ENCODE measurements around the gene PDZD2.

The PDZD2 gene

GRCh38 chr5:31880449-31880848 is 241.5 kb downstream of the PDZD2 start:
- H3K27me3 ChIP-seq (ENCODE audit: insufficient read depth, low read depth, severe bottlenecking): no peaks in the 10 kb centered on the region
- TF ChIP-seq, protein P1, sequence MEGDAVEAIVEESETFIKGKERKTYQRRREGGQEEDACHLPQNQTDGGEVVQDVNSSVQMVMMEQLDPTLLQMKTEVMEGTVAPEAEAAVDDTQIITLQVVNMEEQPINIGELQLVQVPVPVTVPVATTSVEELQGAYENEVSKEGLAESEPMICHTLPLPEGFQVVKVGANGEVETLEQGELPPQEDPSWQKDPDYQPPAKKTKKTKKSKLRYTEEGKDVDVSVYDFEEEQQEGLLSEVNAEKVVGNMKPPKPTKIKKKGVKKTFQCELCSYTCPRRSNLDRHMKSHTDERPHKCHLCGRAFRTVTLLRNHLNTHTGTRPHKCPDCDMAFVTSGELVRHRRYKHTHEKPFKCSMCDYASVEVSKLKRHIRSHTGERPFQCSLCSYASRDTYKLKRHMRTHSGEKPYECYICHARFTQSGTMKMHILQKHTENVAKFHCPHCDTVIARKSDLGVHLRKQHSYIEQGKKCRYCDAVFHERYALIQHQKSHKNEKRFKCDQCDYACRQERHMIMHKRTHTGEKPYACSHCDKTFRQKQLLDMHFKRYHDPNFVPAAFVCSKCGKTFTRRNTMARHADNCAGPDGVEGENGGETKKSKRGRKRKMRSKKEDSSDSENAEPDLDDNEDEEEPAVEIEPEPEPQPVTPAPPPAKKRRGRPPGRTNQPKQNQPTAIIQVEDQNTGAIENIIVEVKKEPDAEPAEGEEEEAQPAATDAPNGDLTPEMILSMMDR (IDR thresholded peaks at IDR 0.05; ENCODE audit: low read depth, low read length): no peak
- H3K27ac ChIP-seq: no peak overlapping the region
- H3K4me3 ChIP-seq (ENCODE audit: low read depth, low read length): no peak overlapping the region
- no peaks in the 10 kb centered on the region for H3K9me3 ChIP-seq (ENCODE audit: severe bottlenecking)
- no peaks in the 10 kb centered on the region; the same call in 1 of the 2 replicates for H3K36me3 ChIP-seq
- no peak for DNase-seq

- no peak for DNase-seq
- no peak overlapping the region for H3K4me3 ChIP-seq (ENCODE audit: low read depth, low read length)
- H3K36me3 ChIP-seq: no peaks in the 10 kb centered on the region
- no peaks in the 10 kb centered on the region for H3K27me3 ChIP-seq (ENCODE audit: insufficient read depth, low read depth, severe bottlenecking)
- H3K9me3 ChIP-seq (ENCODE audit: severe bottlenecking): peaks cover 5% of the 10 kb centered on the region
- TF ChIP-seq, protein P1 (IDR thresholded peaks at IDR 0.05; ENCODE audit: low read depth, low read length): no peak
- no peak overlapping the region for H3K27ac ChIP-seq
Observed at GRCh38 chr5:31884896-31885295, 246.0 kb downstream of the PDZD2 start.

DNA sequence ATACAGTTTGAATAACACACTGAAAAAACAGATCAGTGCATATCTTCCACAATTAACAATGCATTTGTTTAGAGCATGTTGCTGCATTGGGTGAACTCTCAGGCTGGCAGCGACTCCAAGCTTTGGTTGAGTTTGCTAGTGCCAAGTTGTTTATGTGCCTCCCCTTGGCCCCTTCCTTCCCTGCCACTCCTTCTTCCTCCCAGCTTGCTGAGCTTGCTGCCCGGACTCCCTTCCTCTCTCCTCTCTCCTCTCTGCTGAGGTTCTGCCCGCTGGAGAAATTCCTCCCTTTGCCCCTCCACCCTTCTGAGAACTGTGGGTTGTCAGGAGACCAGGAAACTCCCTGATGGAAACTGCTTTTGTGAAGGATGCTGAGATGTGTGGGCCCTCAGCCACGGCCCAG is 247.3 kb downstream of the PDZD2 start:
- H3K36me3 ChIP-seq: no peaks in the 10 kb centered on the region
- no peak for DNase-seq
- no peaks in the 10 kb centered on the region for H3K27me3 ChIP-seq (ENCODE audit: insufficient read depth, low read depth, severe bottlenecking)

GRCh38 chr5:31887556-31887955 is 248.6 kb downstream of the PDZD2 start:
- peaks cover 5% of the 10 kb centered on the region for H3K9me3 ChIP-seq (ENCODE audit: severe bottlenecking)
- TF ChIP-seq, protein P1 (IDR thresholded peaks at IDR 0.05; ENCODE audit: low read depth, low read length): no peak
- no peak for DNase-seq
- H3K27ac ChIP-seq: no peak overlapping the region
- no peaks in the 10 kb centered on the region for H3K36me3 ChIP-seq
- no peak overlapping the region for H3K4me3 ChIP-seq (ENCODE audit: low read depth, low read length)
- H3K27me3 ChIP-seq (ENCODE audit: insufficient read depth, low read depth, severe bottlenecking): no peaks in the 10 kb centered on the region

More for the DNA sequence above, 247.3 kb downstream of the PDZD2 start:
- Histone ChIP-seq H3K4me3 (ENCODE audit: low read depth, low read length) (no peak overlapping the region), H3K27ac (no peak overlapping the region), H3K9me3 (ENCODE audit: severe bottlenecking) (peaks cover 5% of the 10 kb centered on the region)
- TF ChIP-seq, protein P1 (IDR thresholded peaks at IDR 0.05; ENCODE audit: low read depth, low read length): no peak

DNA sequence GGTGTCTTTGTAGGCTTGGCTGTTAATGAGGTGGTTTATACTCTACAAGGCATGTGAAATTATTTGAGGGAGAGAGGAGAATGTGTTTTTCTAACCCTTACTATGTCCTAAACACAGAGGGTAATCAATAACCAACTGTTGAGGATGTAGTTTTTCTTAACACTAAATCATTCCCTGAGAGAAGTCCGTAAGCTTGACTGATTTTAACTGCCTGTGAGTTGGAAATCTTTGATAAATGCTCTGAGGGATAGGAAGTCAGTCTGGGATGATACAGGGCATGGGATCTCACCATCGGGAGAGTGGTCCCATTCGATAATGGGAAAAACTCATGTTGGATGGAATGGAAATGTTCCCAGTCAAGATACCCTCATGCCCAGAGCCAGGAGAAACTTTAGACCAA is 249.6 kb downstream of the PDZD2 start:
- Histone ChIP-seq H3K36me3 (no peaks in the 10 kb centered on the region), H3K9me3 (ENCODE audit: severe bottlenecking) (peaks cover 5% of the 10 kb centered on the region), H3K27ac (peak overlapping the region; percentile 65), H3K4me3 (ENCODE audit: low read depth, low read length) (no peak overlapping the region), H3K27me3 (ENCODE audit: insufficient read depth, low read depth, severe bottlenecking) (no peaks in the 10 kb centered on the region)
- TF ChIP-seq, protein P1 (IDR thresholded peaks at IDR 0.05; ENCODE audit: low read depth, low read length): no peak
- DNase-seq: no peak

- H3K27me3 ChIP-seq (ENCODE audit: insufficient read depth, low read depth, severe bottlenecking): no peaks in the 10 kb centered on the region
- H3K4me3 ChIP-seq (ENCODE audit: low read depth, low read length): no peak overlapping the region; the same call in 1 of the 2 replicates
- peak; percentile 32 for DNase-seq
- peak overlapping the region; percentile 65 for H3K27ac ChIP-seq
- peaks cover 5% of the 10 kb centered on the region for H3K9me3 ChIP-seq (ENCODE audit: severe bottlenecking)
- H3K36me3 ChIP-seq: no peaks in the 10 kb centered on the region
- TF ChIP-seq, protein P1 (IDR thresholded peaks at IDR 0.05; ENCODE audit: low read depth, low read length): no peak
Observed at GRCh38 chr5:31889001-31889561, 250.2 kb downstream of the PDZD2 start.

Data from WERI-Rb-1 (cell line).